Body of pancreas (tissue), 4 donors: ENCODE results near the gene TMEM94. TPM values are rescaled to one million over a fixed set of nuclear protein-coding genes. Genes with fewer than 3 reads are reported as not detected.
A peak's percentile ranks its signal among the peaks of the same experiment; 100 is the strongest.

Source experiments
- ATAC-seq: fragments of 150-250 bp; one replicate; pipeline ENCODE4 v1.9.1; 2016
- DNase-seq, 4 donors: peaks; one replicate each; pipeline ENCODE4 v3.0.0-alpha.2; 2019
- H3K27ac ChIP-seq, 4 donors: fragments of 200-600 bp; sonication (generic); 1 replicate in 3 of 4; 2 replicates in 1 of 4; pipeline versions ENCODE4 v1.5.1 to v1.6.1; 2016 to 2019; ENCODE audit warnings: mild to moderate bottlenecking in 1 of 4, mixed read lengths in 1 of 4, moderate library complexity in 1 of 4
- H3K27me3 ChIP-seq, 2 donors: fragments of 200-600 bp; sonication (generic); one replicate each; pipeline ENCODE4 v1.6.0; 2016; ENCODE audit warnings: mild to moderate bottlenecking in 1 of 2
- H3K36me3 ChIP-seq, 2 donors: fragments of 200-600 bp; sonication (generic); replicated peaks in 1 of 2; 2 replicates each; pipeline ENCODE4 v1.5.1; 2016; ENCODE audit warnings: low read depth in 2 of 2; ENCODE audit not compliant: insufficient read depth in 1 of 2
- H3K4me1 ChIP-seq: fragments of 200-600 bp; sonication (generic); one replicate; pipeline ENCODE4 v1.6.0; 2016
- H3K4me3 ChIP-seq, 2 donors: fragments of 200-600 bp; sonication (generic); 1 replicate in 1 of 2; 2 replicates in 1 of 2; pipeline ENCODE4 v1.5.1; 2016 to 2019
- H3K9me3 ChIP-seq, 3 donors: fragments of 200-600 bp; sonication (generic); 1 replicate in 2 of 3; 2 replicates in 1 of 3; pipeline ENCODE4 v1.5.1; 2016
- POLR2A ChIP-seq, 3 donors: fragments of 450-650 bp; IDR thresholded peaks; one replicate each; pipeline ENCODE4 v1.6.1; 2016; ENCODE audit warnings: antibody characterized with exemption in 3 of 3, mild to moderate bottlenecking in 2 of 3
- WGBS, 2 donors: methylation state at CpG; one replicate each; pipeline ENCODE4 v1.1.5; 2017; 5-methylcytosine and 5-hydroxymethylcytosine counted together
- intact Hi-C: fragments of 100-400 bp; cut with DNase I; formaldehyde crosslinking; loops from one replicate; pipeline ENCODE4 v1.15.1; 2023
- total RNA-seq, 2 donors: library from RNA; depleted of rRNA; stranded (reverse); fragments of >200 nt; gene quantifications; one replicate each; pipeline ENCODE4 v1.1.0, GENCODE V29; 2016
- TF ChIP-seq, protein P1 (sequence below), 7 experiments: fragments of 450-650 bp in 4 of 7; fragments of 200-600 bp in 3 of 7; sonication (generic) in 3 of 7; IDR thresholded peaks; one replicate each; pipeline ENCODE4 v1.5.1; 2016 to 2019; ENCODE audit warnings: antibody characterized with exemption in 7 of 7

TMEM94 gene
- total RNA-seq, 2 donors from 2014 or later: 27.2 to 145 TPM

DNA sequence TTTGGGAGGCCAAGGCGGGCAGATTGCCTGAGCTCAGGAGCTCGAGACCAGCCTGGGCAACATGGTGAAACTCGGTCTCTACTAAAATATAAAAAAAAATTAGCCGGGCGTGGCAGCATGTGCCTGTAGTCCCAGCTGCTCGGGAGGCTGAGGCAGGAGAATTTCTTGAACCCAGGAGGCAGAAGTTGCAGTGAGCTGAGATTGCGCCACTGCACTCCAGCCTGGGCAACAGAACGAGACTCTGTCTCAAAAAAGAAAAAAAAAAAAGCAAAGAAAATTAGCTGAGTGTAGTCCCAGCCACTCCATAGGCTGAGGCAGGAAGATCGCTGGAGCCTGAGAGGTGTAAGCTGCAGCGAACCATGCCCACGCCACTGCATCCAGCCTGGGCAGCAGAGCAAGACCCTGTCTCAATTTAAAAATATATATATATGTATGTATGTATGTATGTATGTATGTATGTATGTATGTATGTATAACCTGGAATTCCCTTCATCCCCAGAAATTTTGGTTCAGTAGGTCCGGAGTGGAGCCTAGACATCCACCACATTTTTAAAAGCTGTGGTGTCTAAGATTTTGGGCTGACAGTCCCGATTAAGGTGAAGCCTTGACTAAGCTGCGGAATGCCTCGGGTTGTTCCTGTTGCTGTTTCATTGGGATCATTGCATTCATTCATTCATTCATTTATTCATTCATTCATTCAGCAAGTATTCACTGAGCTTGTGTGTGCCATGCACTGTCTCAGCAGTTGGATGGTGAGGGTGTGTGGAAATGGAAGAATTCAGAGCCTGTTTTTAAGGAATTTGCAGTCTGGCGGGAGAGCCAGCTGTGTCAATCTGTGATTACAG, 25.9 kb downstream of the TMEM94 start:
- Histone ChIP-seq H3K9me3 (no peaks in the 10 kb centered on the region), H3K36me3 (no peaks in the 10 kb centered on the region), H3K27ac (no peak overlapping the region), H3K4me3 (no peak overlapping the region), H3K27me3 (no peaks in the 10 kb centered on the region), H3K4me1 (peaks cover 2% of the 10 kb centered on the region)
- ATAC-seq (no peak), DNase-seq (no peak)
- no peak for TF ChIP-seq POLR2A (IDR thresholded peaks at IDR 0.05)
- TF ChIP-seq, protein P1, sequence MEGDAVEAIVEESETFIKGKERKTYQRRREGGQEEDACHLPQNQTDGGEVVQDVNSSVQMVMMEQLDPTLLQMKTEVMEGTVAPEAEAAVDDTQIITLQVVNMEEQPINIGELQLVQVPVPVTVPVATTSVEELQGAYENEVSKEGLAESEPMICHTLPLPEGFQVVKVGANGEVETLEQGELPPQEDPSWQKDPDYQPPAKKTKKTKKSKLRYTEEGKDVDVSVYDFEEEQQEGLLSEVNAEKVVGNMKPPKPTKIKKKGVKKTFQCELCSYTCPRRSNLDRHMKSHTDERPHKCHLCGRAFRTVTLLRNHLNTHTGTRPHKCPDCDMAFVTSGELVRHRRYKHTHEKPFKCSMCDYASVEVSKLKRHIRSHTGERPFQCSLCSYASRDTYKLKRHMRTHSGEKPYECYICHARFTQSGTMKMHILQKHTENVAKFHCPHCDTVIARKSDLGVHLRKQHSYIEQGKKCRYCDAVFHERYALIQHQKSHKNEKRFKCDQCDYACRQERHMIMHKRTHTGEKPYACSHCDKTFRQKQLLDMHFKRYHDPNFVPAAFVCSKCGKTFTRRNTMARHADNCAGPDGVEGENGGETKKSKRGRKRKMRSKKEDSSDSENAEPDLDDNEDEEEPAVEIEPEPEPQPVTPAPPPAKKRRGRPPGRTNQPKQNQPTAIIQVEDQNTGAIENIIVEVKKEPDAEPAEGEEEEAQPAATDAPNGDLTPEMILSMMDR (IDR thresholded peaks at IDR 0.05): no peak
- intact Hi-C loops: loop anchor here (10.0 kb wide), 1 partner anchor 58 kb away; no protein-coding TSS in a partner anchor
- WGBS, 2 donors: 84 to 87% methylated on average over 16 of the region's 16 CpGs

DNA sequence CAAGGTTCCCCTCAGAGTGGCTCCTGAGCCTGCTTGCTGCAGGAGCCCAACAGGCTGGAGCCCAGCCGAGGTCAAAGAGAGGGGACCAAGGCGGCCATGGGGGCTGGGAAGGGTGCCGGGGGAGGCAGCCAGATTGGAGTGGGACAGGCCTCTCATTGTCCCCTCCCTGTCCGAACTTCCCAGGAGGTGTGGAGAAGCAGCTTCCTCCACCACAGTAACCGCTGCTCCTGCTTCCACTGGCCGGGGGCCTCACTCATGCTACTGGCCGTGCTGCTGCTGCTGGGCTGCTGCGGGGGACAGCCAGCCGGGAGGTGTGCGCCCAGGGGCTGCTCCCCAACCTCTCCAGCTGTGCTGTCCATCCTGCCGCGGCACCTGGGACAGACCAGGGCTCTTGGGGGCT, 29.3 kb downstream of the TMEM94 start:
- no peak for TF ChIP-seq POLR2A (IDR thresholded peaks at IDR 0.05)
- TF ChIP-seq, protein P1 (IDR thresholded peaks at IDR 0.05): no peak
- 97 to 100% methylated on average over 1 to 5 of the region's 12 CpGs for WGBS, 2 donors
- H3K4me3 ChIP-seq: no peak overlapping the region
- no peaks in the 10 kb centered on the region for H3K27me3 ChIP-seq
- H3K27ac ChIP-seq: no peak overlapping the region
- DNase-seq: peak in 1 of 4 donors; percentile 10
- ATAC-seq: peak; percentile 5
- intact Hi-C loops: loop anchor here (10.0 kb wide), 1 partner anchor 61 kb away; no protein-coding TSS in a partner anchor
- H3K4me1 ChIP-seq: peaks cover 8% of the 10 kb centered on the region
- no peaks in the 10 kb centered on the region for H3K36me3 ChIP-seq
- no peaks in the 10 kb centered on the region for H3K9me3 ChIP-seq

DNA sequence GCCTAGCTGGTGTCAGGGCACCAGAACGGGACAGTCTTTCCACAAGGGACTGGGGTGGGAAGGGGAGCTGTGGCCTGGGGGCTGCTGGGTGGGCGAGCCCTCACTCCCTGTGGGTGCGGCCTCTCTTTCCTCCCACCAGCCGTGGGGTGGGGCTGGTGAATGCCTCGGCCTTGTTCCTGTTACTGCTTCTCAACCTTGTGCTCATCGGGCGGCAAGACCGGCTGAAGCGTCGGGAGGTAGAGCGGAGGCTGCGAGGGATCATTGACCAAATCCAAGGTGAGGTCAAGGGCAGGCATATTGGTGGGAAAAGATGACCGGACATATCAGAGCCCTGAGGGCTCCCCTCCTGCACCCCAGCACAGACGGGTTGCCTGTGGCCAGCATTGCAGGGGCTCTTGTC, 29.7 kb downstream of the TMEM94 start:
- peak in 1 of 4 donors; percentile 7 for DNase-seq
- no peak for ATAC-seq
- H3K4me1 ChIP-seq: peaks cover 12% of the 10 kb centered on the region

GRCh38 chr17:75486951-75487350, 30.5 kb downstream of the TMEM94 start:
- ATAC-seq (no peak), DNase-seq (no peak)
- Histone ChIP-seq H3K27ac (peak overlapping the region in 1 of 4 donors; percentile 59), H3K4me3 (no peak overlapping the region), H3K9me3 (no peaks in the 10 kb centered on the region), H3K27me3 (no peaks in the 10 kb centered on the region), H3K36me3 (no peaks in the 10 kb centered on the region), H3K4me1 (peaks cover 12% of the 10 kb centered on the region)
- intact Hi-C loops: loop anchor here (10.0 kb wide), 1 partner anchor 62 kb away; no protein-coding TSS in a partner anchor
- TF ChIP-seq, protein P1 (IDR thresholded peaks at IDR 0.05): no peak
- TF ChIP-seq POLR2A (IDR thresholded peaks at IDR 0.05): no peak
- 76 to 84% methylated on average over 5 of the region's 5 CpGs for WGBS, 2 donors

More for the DNA sequence above, 29.7 kb downstream of the TMEM94 start:
- Histone ChIP-seq H3K9me3 (no peaks in the 10 kb centered on the region), H3K27me3 (no peaks in the 10 kb centered on the region), H3K4me3 (no peak overlapping the region), H3K36me3 (no peaks in the 10 kb centered on the region), H3K27ac (no peak overlapping the region)
- TF ChIP-seq POLR2A (IDR thresholded peaks at IDR 0.05): no peak
- TF ChIP-seq, protein P1 (IDR thresholded peaks at IDR 0.05): no peak
- intact Hi-C loops: loop anchor here (10.0 kb wide), 1 partner anchor 61 kb away; no protein-coding TSS in a partner anchor
- WGBS, 2 donors: 89 to 91% methylated on average over 9 to 14 of the region's 14 CpGs
